Neural cell (in vitro differentiated cells): Measurements from ENCODE around the gene PRKCQ.

ENCODE experiments used
- EP300 ChIP-seq: fragments of 450-650 bp; conservative IDR thresholded peaks from 2 replicates; pipeline ENCODE4 v1.6.1; 2014; ENCODE audit warnings: antibody characterized with exemption, mild to moderate bottlenecking, moderate library complexity; ENCODE audit not compliant: poor library complexity, severe bottlenecking
- EZH2 ChIP-seq: fragments of 200-600, 300-800 bp; shearing (Covaris generic), sonication (generic); IDR thresholded peaks from 2 replicates; pipeline ENCODE4 v1.6.1; 2014; ENCODE audit warnings: antibody characterized with exemption, low read length, borderline replicate concordance, mild to moderate bottlenecking; ENCODE audit not compliant: insufficient read depth, poor library complexity, severe bottlenecking
- POLR2AphosphoS5 ChIP-seq: IDR thresholded peaks from 2 replicates; pipeline ENCODE4 v1.6.1; 2012
- RAD21 ChIP-seq: fragments of 450-650 bp; conservative IDR thresholded peaks from 2 replicates; pipeline ENCODE4 v1.6.1; 2014; ENCODE audit warnings: antibody characterized with exemption, mild to moderate bottlenecking, moderate library complexity
- SMC3 ChIP-seq: fragments of 450-650 bp; conservative IDR thresholded peaks from 2 replicates; pipeline ENCODE4 v1.6.1; 2014; ENCODE audit warnings: antibody characterized with exemption, mild to moderate bottlenecking, moderate library complexity; ENCODE audit not compliant: poor library complexity
- TAF1 ChIP-seq: IDR thresholded peaks from 2 replicates; pipeline ENCODE4 v1.6.1; 2012; ENCODE audit warnings: low read depth
- TF ChIP-seq, protein P1 (sequence below): fragments of 450-650 bp; IDR thresholded peaks from 2 replicates; pipeline ENCODE4 v1.5.1; 2014; ENCODE audit warnings: antibody characterized with exemption, mild to moderate bottlenecking, moderate library complexity; ENCODE audit not compliant: poor library complexity, severe bottlenecking

- no peak for TF ChIP-seq TAF1
- no peak for TF ChIP-seq EZH2
- TF ChIP-seq, protein P1, sequence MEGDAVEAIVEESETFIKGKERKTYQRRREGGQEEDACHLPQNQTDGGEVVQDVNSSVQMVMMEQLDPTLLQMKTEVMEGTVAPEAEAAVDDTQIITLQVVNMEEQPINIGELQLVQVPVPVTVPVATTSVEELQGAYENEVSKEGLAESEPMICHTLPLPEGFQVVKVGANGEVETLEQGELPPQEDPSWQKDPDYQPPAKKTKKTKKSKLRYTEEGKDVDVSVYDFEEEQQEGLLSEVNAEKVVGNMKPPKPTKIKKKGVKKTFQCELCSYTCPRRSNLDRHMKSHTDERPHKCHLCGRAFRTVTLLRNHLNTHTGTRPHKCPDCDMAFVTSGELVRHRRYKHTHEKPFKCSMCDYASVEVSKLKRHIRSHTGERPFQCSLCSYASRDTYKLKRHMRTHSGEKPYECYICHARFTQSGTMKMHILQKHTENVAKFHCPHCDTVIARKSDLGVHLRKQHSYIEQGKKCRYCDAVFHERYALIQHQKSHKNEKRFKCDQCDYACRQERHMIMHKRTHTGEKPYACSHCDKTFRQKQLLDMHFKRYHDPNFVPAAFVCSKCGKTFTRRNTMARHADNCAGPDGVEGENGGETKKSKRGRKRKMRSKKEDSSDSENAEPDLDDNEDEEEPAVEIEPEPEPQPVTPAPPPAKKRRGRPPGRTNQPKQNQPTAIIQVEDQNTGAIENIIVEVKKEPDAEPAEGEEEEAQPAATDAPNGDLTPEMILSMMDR = no peak
- no peak for TF ChIP-seq POLR2AphosphoS5
- no peak for TF ChIP-seq RAD21
- TF ChIP-seq EP300 = no peak
- no peak for TF ChIP-seq SMC3
Measured at GRCh38 chr10:6558272-6558671, 21.8 kb downstream of the PRKCQ start.
